Hepatocyte (in vitro differentiated cells): ENCODE results near the gene CGB1.
"Not testable (repeated sequence)": the region's sequence is repeated elsewhere in the genome, so short reads cannot be mapped to it uniquely, and the experiment has no call there.

Experiments
- EZH2phosphoT487 ChIP-seq: fragments of 200-600 bp; sonication (generic); IDR thresholded peaks from one replicate; pipeline ENCODE4 v1.6.1; 2018; ENCODE audit warnings: antibody characterized with exemption, mild to moderate bottlenecking, low read depth, moderate library complexity; ENCODE audit not compliant: unreplicated experiment, severe bottlenecking
- TF ChIP-seq, protein P1 (sequence below): fragments of 200-600 bp; sonication (generic); IDR thresholded peaks from 2 replicates; pipeline ENCODE4 v1.5.1; 2016; ENCODE audit warnings: antibody characterized with exemption, mild to moderate bottlenecking; ENCODE audit not compliant: poor library complexity

GRCh38 chr19:49056902-49057596, 20.4 kb upstream of the CGB1 start:
- TF ChIP-seq, protein P1, sequence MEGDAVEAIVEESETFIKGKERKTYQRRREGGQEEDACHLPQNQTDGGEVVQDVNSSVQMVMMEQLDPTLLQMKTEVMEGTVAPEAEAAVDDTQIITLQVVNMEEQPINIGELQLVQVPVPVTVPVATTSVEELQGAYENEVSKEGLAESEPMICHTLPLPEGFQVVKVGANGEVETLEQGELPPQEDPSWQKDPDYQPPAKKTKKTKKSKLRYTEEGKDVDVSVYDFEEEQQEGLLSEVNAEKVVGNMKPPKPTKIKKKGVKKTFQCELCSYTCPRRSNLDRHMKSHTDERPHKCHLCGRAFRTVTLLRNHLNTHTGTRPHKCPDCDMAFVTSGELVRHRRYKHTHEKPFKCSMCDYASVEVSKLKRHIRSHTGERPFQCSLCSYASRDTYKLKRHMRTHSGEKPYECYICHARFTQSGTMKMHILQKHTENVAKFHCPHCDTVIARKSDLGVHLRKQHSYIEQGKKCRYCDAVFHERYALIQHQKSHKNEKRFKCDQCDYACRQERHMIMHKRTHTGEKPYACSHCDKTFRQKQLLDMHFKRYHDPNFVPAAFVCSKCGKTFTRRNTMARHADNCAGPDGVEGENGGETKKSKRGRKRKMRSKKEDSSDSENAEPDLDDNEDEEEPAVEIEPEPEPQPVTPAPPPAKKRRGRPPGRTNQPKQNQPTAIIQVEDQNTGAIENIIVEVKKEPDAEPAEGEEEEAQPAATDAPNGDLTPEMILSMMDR = not testable (repeated sequence)
- not testable (repeated sequence) for TF ChIP-seq EZH2phosphoT487
